DND-41 (cell line): ENCODE results near the gene RAD51B.

Experiments
- ATAC-seq: fragments of 200-7000 bp; cut with Tn5 transposase; 3 replicates; pipeline ENCODE4 v1.9.1; 2021; ENCODE audit warnings: low read depth; ENCODE audit not compliant: insufficient read depth
- DNase-seq: peaks from one replicate; pipeline ENCODE4 v3.0.0-alpha.2; 2020
- H2AFZ ChIP-seq: 2 replicates; pipeline ENCODE4 v1.6.0; 2012; ENCODE audit warnings: low read depth, low read length
- H3K27ac ChIP-seq: 2 replicates; pipeline ENCODE4 v1.5.1; 2012; ENCODE audit warnings: low read length, inconsistent platforms
- H3K27me3 ChIP-seq: fragments of 200-600 bp; sonication (generic); 2 replicates; pipeline ENCODE4 v1.6.0; 2012; ENCODE audit warnings: low read length, mild to moderate bottlenecking, inconsistent platforms; ENCODE audit not compliant: insufficient read depth, poor library complexity
- H3K36me3 ChIP-seq: 2 replicates; pipeline ENCODE4 v1.5.1; 2012; ENCODE audit warnings: low read length, inconsistent platforms; ENCODE audit not compliant: insufficient read depth
- H3K4me1 ChIP-seq: 2 replicates; pipeline ENCODE4 v1.5.1; 2012; ENCODE audit warnings: mild to moderate bottlenecking, low read length; ENCODE audit not compliant: insufficient read depth
- H3K4me2 ChIP-seq: 2 replicates; pipeline ENCODE4 v1.6.0; 2012; ENCODE audit warnings: mild to moderate bottlenecking, moderate library complexity, low read length, inconsistent platforms; ENCODE audit not compliant: insufficient read depth
- H3K4me3 ChIP-seq, 2 experiments: fragments of 200-600 bp in 1 of 2; shearing (Covaris generic) in 1 of 2; 2 replicates each; pipeline ENCODE4 v1.5.1; 2012 to 2016; ENCODE audit warnings: inconsistent platforms in 2 of 2, low read length in 2 of 2, mild to moderate bottlenecking in 2 of 2, low read depth in 1 of 2, moderate library complexity in 1 of 2
- H3K79me2 ChIP-seq: 2 replicates; pipeline ENCODE4 v1.6.0; 2012; ENCODE audit warnings: low read length, inconsistent platforms; ENCODE audit not compliant: insufficient read depth
- H3K9ac ChIP-seq: 2 replicates; pipeline ENCODE4 v1.6.0; 2012; ENCODE audit warnings: low read depth, mild to moderate bottlenecking, inconsistent platforms, low read length, moderate library complexity
- H3K9me3 ChIP-seq: 2 replicates; pipeline ENCODE4 v1.5.1; 2012; ENCODE audit warnings: low read length, moderate library complexity, mild to moderate bottlenecking, inconsistent platforms; ENCODE audit not compliant: insufficient read depth, severe bottlenecking
- H4K20me1 ChIP-seq: 2 replicates; pipeline ENCODE4 v1.6.0; 2012; ENCODE audit warnings: low read length; ENCODE audit not compliant: insufficient read depth
- CTCF ChIP-seq: IDR thresholded peaks from 2 replicates; pipeline ENCODE4 v1.5.1; 2012; ENCODE audit warnings: borderline replicate concordance, low read length, moderate library complexity, mild to moderate bottlenecking; ENCODE audit not compliant: poor library complexity, severe bottlenecking; ENCODE audit errors: extremely low read depth
- EZH2 ChIP-seq: IDR thresholded peaks from 3 replicates; pipeline ENCODE4 v1.6.1; 2012; ENCODE audit warnings: borderline replicate concordance, low read depth, mild to moderate bottlenecking, moderate library complexity, low read length, inconsistent platforms; ENCODE audit not compliant: severe bottlenecking

RAD51B gene

GRCh38 chr14:68513137-68513536 lies 693.6 kb downstream of the RAD51B start:
- no peak for ATAC-seq
- H3K4me2 ChIP-seq: no peak overlapping the region

GRCh38 chr14:68513838-68514607 lies 694.4 kb downstream of the RAD51B start:
- no peaks in the 10 kb centered on the region for H3K4me1 ChIP-seq
- H3K27ac ChIP-seq: no peak overlapping the region
- no peak for DNase-seq
- H3K36me3 ChIP-seq: no peaks in the 10 kb centered on the region
- no peaks in the 10 kb centered on the region for H3K79me2 ChIP-seq
- no peak for ATAC-seq
- H2AFZ ChIP-seq: no peak overlapping the region
- H3K4me3 ChIP-seq: no peak overlapping the region
- no peak overlapping the region for H3K9ac ChIP-seq
- H4K20me1 ChIP-seq: no peaks in the 10 kb centered on the region
- H3K9me3 ChIP-seq: no peaks in the 10 kb centered on the region
- H3K27me3 ChIP-seq: no peaks in the 10 kb centered on the region
- TF ChIP-seq CTCF (no peak), EZH2 (no peak)
- no peak overlapping the region for H3K4me2 ChIP-seq

More at GRCh38 chr14:68513137-68513536, 693.6 kb downstream of the RAD51B start:
- TF ChIP-seq EZH2 (no peak), CTCF (no peak)
- DNase-seq: no peak
- Histone ChIP-seq H3K4me3 (no peak overlapping the region), H4K20me1 (no peaks in the 10 kb centered on the region), H3K27ac (no peak overlapping the region), H3K79me2 (no peaks in the 10 kb centered on the region), H3K27me3 (no peaks in the 10 kb centered on the region), H3K9ac (no peak overlapping the region), H3K4me1 (no peaks in the 10 kb centered on the region), H2AFZ (no peak overlapping the region), H3K36me3 (no peaks in the 10 kb centered on the region), H3K9me3 (no peaks in the 10 kb centered on the region)

- Histone ChIP-seq H3K36me3 (no peaks in the 10 kb centered on the region), H3K4me1 (no peaks in the 10 kb centered on the region), H4K20me1 (no peaks in the 10 kb centered on the region), H3K9ac (no peak overlapping the region), H3K27ac (no peak overlapping the region), H3K4me3 (no peak overlapping the region), H3K27me3 (no peaks in the 10 kb centered on the region), H3K4me2 (no peak overlapping the region), H3K9me3 (no peaks in the 10 kb centered on the region), H3K79me2 (no peaks in the 10 kb centered on the region), H2AFZ (no peak overlapping the region)
- no peak for TF ChIP-seq EZH2
- no peak for TF ChIP-seq CTCF
- ATAC-seq (no peak), DNase-seq (no peak)
Measured at GRCh38 chr14:68514608-68515194, 695.1 kb downstream of the RAD51B start.
